Ishikawa (cell line): ENCODE data around the gene GPR137C.

Source experiments
- CEBPB ChIP-seq: IDR thresholded peaks from 2 replicates; pipeline ENCODE4 v1.6.1; 2012
- CREB1 ChIP-seq: IDR thresholded peaks from 2 replicates; pipeline ENCODE4 v1.6.1; 2012; ENCODE audit warnings: low read depth
- EGR1 ChIP-seq: IDR thresholded peaks from 2 replicates; pipeline ENCODE4 v1.6.1; 2012
- EP300 ChIP-seq: IDR thresholded peaks from 2 replicates; pipeline ENCODE4 v1.6.1; 2012; ENCODE audit warnings: borderline replicate concordance
- FOXM1 ChIP-seq: IDR thresholded peaks from 2 replicates; pipeline ENCODE4 v1.6.1; 2012; ENCODE audit warnings: low read depth, borderline replicate concordance
- MAX ChIP-seq: IDR thresholded peaks from 2 replicates; pipeline ENCODE4 v1.6.1; 2012
- NFIC ChIP-seq: IDR thresholded peaks from 2 replicates; pipeline ENCODE4 v1.6.1; 2012
- RAD21 ChIP-seq: IDR thresholded peaks from 2 replicates; pipeline ENCODE4 v1.6.1; 2012; ENCODE audit warnings: low read depth
- REST ChIP-seq: IDR thresholded peaks from 2 replicates; pipeline ENCODE4 v1.6.1; 2012; ENCODE audit warnings: low read depth, mild to moderate bottlenecking
- TAF1 ChIP-seq: IDR thresholded peaks from 2 replicates; pipeline ENCODE4 v1.6.1; 2012; ENCODE audit warnings: low read depth, mild to moderate bottlenecking
- TCF12 ChIP-seq: IDR thresholded peaks from 2 replicates; pipeline ENCODE4 v1.6.1; 2012; ENCODE audit warnings: low read depth
- TEAD4 ChIP-seq: IDR thresholded peaks from 2 replicates; pipeline ENCODE4 v1.6.1; 2012
- USF1 ChIP-seq: IDR thresholded peaks from 2 replicates; pipeline ENCODE4 v1.6.1; 2012
- YY1 ChIP-seq: IDR thresholded peaks from 2 replicates; pipeline ENCODE4 v1.6.1; 2012; ENCODE audit warnings: low read depth
- ZBTB7A ChIP-seq: IDR thresholded peaks from 2 replicates; pipeline ENCODE4 v1.6.1; 2012; ENCODE audit warnings: low read depth

The GPR137C gene

GRCh38 chr14:52522581-52523345, 29.9 kb upstream of the GPR137C start:
- TF ChIP-seq CREB1 (no peak), TAF1 (no peak), CEBPB (no peak), REST (no peak), USF1 (no peak), TCF12 (no peak), FOXM1 (no peak), EP300 (no peak), ZBTB7A (no peak), YY1 (no peak)

GRCh38 chr14:52527052-52527451, 25.6 kb upstream of the GPR137C start:
- TF ChIP-seq FOXM1 = no peak
- no peak for TF ChIP-seq TAF1
- no peak for TF ChIP-seq TCF12
- TF ChIP-seq CEBPB = no peak
- no peak for TF ChIP-seq EGR1
- no peak for TF ChIP-seq RAD21
- no peak for TF ChIP-seq ZBTB7A
- no peak for TF ChIP-seq YY1
- no peak for TF ChIP-seq USF1
- TF ChIP-seq NFIC = no peak
- no peak for TF ChIP-seq MAX
- TF ChIP-seq TEAD4 = no peak
- no peak for TF ChIP-seq EP300
- TF ChIP-seq CREB1 = no peak
- TF ChIP-seq REST = no peak

- no peak for TF ChIP-seq USF1
- TF ChIP-seq TEAD4 = no peak
- TF ChIP-seq REST = no peak
- no peak for TF ChIP-seq TCF12
- TF ChIP-seq TAF1 = no peak
- no peak for TF ChIP-seq NFIC
- TF ChIP-seq ZBTB7A = no peak
- no peak for TF ChIP-seq RAD21
- TF ChIP-seq FOXM1 = no peak
- TF ChIP-seq CEBPB = no peak
- TF ChIP-seq EGR1 = no peak
- no peak for TF ChIP-seq EP300
- TF ChIP-seq MAX = no peak
- TF ChIP-seq YY1 = no peak
- TF ChIP-seq CREB1 = no peak
These were observed 21.2 kb upstream of the GPR137C start for GRCh38 chr14:52531481-52531880.

GRCh38 chr14:52536269-52536668, 16.4 kb upstream of the GPR137C start:
- TF ChIP-seq TAF1 (no peak), FOXM1 (no peak), EP300 (no peak), MAX (no peak), ZBTB7A (no peak), YY1 (no peak), CREB1 (no peak), TCF12 (no peak), EGR1 (no peak), USF1 (no peak), REST (no peak), TEAD4 (no peak), RAD21 (no peak), CEBPB (no peak)
